PC-9 (cell line): ENCODE results near the gene HOXC10. TPM values are rescaled to one million over a fixed set of nuclear protein-coding genes. Genes with fewer than 3 reads are reported as not detected.

Source experiments
- BruUV-seq: library from RNA; stranded (reverse); fragments of 400-500 nt; replicated peaks from 2 replicates; lab custom pipeline; 2021; lab: Mats Ljungman, UMichigan
- CTCF ChIA-PET: fragments of 300-600 bp; sonication (Branson Sonifier 250); formaldehyde crosslinking; loops from one replicate; lab custom pipeline; 2022; ENCODE audit warnings: antibody characterized with exemption; lab: Charles Lee
- POLR2A ChIA-PET: fragments of 300-600 bp; sonication (Branson Sonifier 250); formaldehyde crosslinking; loops from one replicate; lab custom pipeline; 2022; ENCODE audit warnings: antibody characterized with exemption; ENCODE audit not compliant: unreplicated experiment; lab: Charles Lee
- DNase-seq, 2 experiments: peaks; one replicate each; pipeline versions ENCODE4 v3.0.0 to v3.0.0-alpha.2; 2015 to 2022; ENCODE audit warnings: mixed read lengths in 1 of 2
- H2AFZ ChIP-seq: fragments of 200-600 bp; sonication (generic); 2 replicates; pipeline ENCODE4 v1.8.1; 2017; ENCODE audit warnings: antibody characterized with exemption
- H3F3A ChIP-seq: fragments of 200-600 bp; sonication (generic); 2 replicates; pipeline ENCODE4 v1.8.1; 2017; ENCODE audit warnings: antibody characterized with exemption, mild to moderate bottlenecking, low read depth; ENCODE audit not compliant: insufficient read depth
- H3K27ac ChIP-seq: fragments of 200-600 bp; sonication (generic); 2 replicates; pipeline ENCODE4 v1.6.1; 2016; ENCODE audit warnings: mixed run types
- H3K27me3 ChIP-seq: fragments of 200-600 bp; sonication (generic); 2 replicates; pipeline ENCODE4 v1.6.1; 2016; ENCODE audit warnings: low read depth, mixed run types; ENCODE audit not compliant: insufficient read depth
- H3K36me3 ChIP-seq: fragments of 200-600 bp; sonication (generic); 2 replicates; pipeline ENCODE4 v1.6.1; 2016; ENCODE audit warnings: low read depth, mixed run types
- H3K4me1 ChIP-seq: fragments of 200-600 bp; sonication (generic); replicated peaks from 2 replicates; pipeline ENCODE4 v1.6.1; 2016; ENCODE audit warnings: mixed run types; ENCODE audit not compliant: insufficient read depth
- H3K4me2 ChIP-seq: fragments of 200-600 bp; sonication (generic); 2 replicates; pipeline ENCODE4 v1.6.1; 2017; ENCODE audit warnings: mixed run types
- H3K4me3 ChIP-seq: fragments of 200-600 bp; sonication (generic); 2 replicates; pipeline ENCODE4 v1.6.1; 2016; ENCODE audit warnings: mixed run types
- H3K79me2 ChIP-seq: fragments of 200-600 bp; sonication (generic); 2 replicates; pipeline ENCODE4 v1.6.1; 2017; ENCODE audit warnings: low read depth, mixed run types
- H3K9me2 ChIP-seq: fragments of 200-600 bp; sonication (generic); 2 replicates; pipeline ENCODE4 v1.8.1; 2017; ENCODE audit warnings: mild to moderate bottlenecking; ENCODE audit not compliant: insufficient read depth
- H3K9me3 ChIP-seq: fragments of 200-600 bp; sonication (generic); 2 replicates; pipeline ENCODE4 v1.8.1; 2016; ENCODE audit warnings: low read depth; ENCODE audit not compliant: insufficient read depth
- H4K20me1 ChIP-seq: fragments of 200-600 bp; sonication (generic); 2 replicates; pipeline ENCODE4 v1.8.1; 2017; ENCODE audit not compliant: insufficient read depth
- CTCF ChIP-seq: fragments of 200-600 bp; sonication (generic); conservative IDR thresholded peaks from 2 replicates; pipeline ENCODE4 v1.6.1; 2017; ENCODE audit warnings: mixed run types, antibody characterized with exemption, mild to moderate bottlenecking, moderate library complexity
- EZH2 ChIP-seq: fragments of 200-600 bp; sonication (generic); IDR thresholded peaks from 2 replicates; pipeline ENCODE4 v1.8.0; 2017; ENCODE audit warnings: antibody characterized with exemption, low read depth
- intact Hi-C: fragments of 100-400 bp; cut with micrococcal nuclease; formaldehyde crosslinking; loops from one replicate; pipeline ENCODE4 v1.10.0; 2022; ENCODE audit not compliant: unreplicated experiment
- total RNA-seq: library from RNA; stranded (reverse); gene quantifications from 2 replicates; pipeline ENCODE4 v1.2.3, GENCODE V29; 2021

The HOXC10 gene
- total RNA-seq, 1 experiment from 2014 or later: 1.1 TPM

GRCh38 chr12:53978477-53979356 lies 6.2 kb upstream of the HOXC10 start:
- H4K20me1 ChIP-seq: no peaks in the 10 kb centered on the region
- no peak overlapping the region for H2AFZ ChIP-seq
- H3K36me3 ChIP-seq: no peaks in the 10 kb centered on the region
- H3K27me3 ChIP-seq: no peaks in the 10 kb centered on the region
- ChIA-PET POLR2A (interaction anchor here (0.6 kb wide), 1 partner anchor 303 kb away, joined by 5 read pairs; the partner anchor contains the start of gene ATP5MC2), CTCF (no interaction called here)
- H3F3A ChIP-seq: 0 out of 2 replicates have a peak, but pooled peaks cover 10% of the 10 kb centered on the region
- TF ChIP-seq EZH2: no peak
- TF ChIP-seq CTCF: no peak
- H3K9me3 ChIP-seq: no peaks in the 10 kb centered on the region
- H3K79me2 ChIP-seq: no peaks in the 10 kb centered on the region
- BruUV-seq: no TSS peak
- intact Hi-C loops: no loop called here
- H3K4me1 ChIP-seq: no peaks in the 10 kb centered on the region
- H3K9me2 ChIP-seq: no peaks in the 10 kb centered on the region
- H3K4me3 ChIP-seq: no peak overlapping the region
- no peak for DNase-seq
- no peak overlapping the region for H3K27ac ChIP-seq
- no peak overlapping the region for H3K4me2 ChIP-seq

GRCh38 chr12:53980104-53980801 lies 4.7 kb upstream of the HOXC10 start:
- POLR2A ChIA-PET: interaction anchor here (0.6 kb wide), 1 partner anchor 158 kb away, joined by 4 read pairs; no protein-coding TSS in a partner anchor
- Histone ChIP-seq H3F3A (0 out of 2 replicates have a peak, but pooled peaks cover 10% of the 10 kb centered on the region), H3K4me3 (no peak overlapping the region), H3K4me2 (no peak overlapping the region), H3K27me3 (no peaks in the 10 kb centered on the region), H4K20me1 (no peaks in the 10 kb centered on the region), H3K4me1 (peaks cover 3% of the 10 kb centered on the region; the same call in 1 of the 2 replicates), H3K9me2 (no peaks in the 10 kb centered on the region), H2AFZ (no peak overlapping the region), H3K36me3 (no peaks in the 10 kb centered on the region), H3K9me3 (no peaks in the 10 kb centered on the region), H3K79me2 (no peaks in the 10 kb centered on the region), H3K27ac (no peak overlapping the region)
- intact Hi-C loops: no loop called here
- TF ChIP-seq CTCF (no peak), EZH2 (no peak)
- DNase-seq: no peak
- CTCF ChIA-PET: no interaction called here
- BruUV-seq: no TSS peak

GRCh38 chr12:53980802-53981496 lies 4.0 kb upstream of the HOXC10 start:
- DNase-seq: no peak
- no peak overlapping the region for H3K4me3 ChIP-seq
- H3K9me3 ChIP-seq: no peaks in the 10 kb centered on the region
- no peak for TF ChIP-seq EZH2
- no peak for TF ChIP-seq CTCF
- no peaks in the 10 kb centered on the region for H4K20me1 ChIP-seq
- peaks cover 4% of the 10 kb centered on the region; the same call in 1 of the 2 replicates for H3K4me1 ChIP-seq
- 0 out of 2 replicates have a peak, but pooled peaks cover 10% of the 10 kb centered on the region for H3F3A ChIP-seq
- CTCF ChIA-PET: no interaction called here
- H3K36me3 ChIP-seq: no peaks in the 10 kb centered on the region
- no peak overlapping the region for H2AFZ ChIP-seq
- intact Hi-C loops: no loop called here
- no peaks in the 10 kb centered on the region for H3K9me2 ChIP-seq
- H3K27ac ChIP-seq: no peak overlapping the region
- no peak overlapping the region for H3K4me2 ChIP-seq
- H3K79me2 ChIP-seq: no peaks in the 10 kb centered on the region
- H3K27me3 ChIP-seq: no peaks in the 10 kb centered on the region
- POLR2A ChIA-PET: interaction anchor here (0.6 kb wide), 1 partner anchor 157 kb away, joined by 4 read pairs; no protein-coding TSS in a partner anchor
- no TSS peak for BruUV-seq
